ENCODE data around the gene GEMIN5. TPM values are rescaled to one million over a fixed set of nuclear protein-coding genes. Genes with fewer than 3 reads are reported as not detected.

Gene GEMIN5
- total and polyA plus RNA-seq, 2 of the 8 experiments (the other 6 are each of a cell fraction or from before 2014, with no cell fraction given): 12.8 to 47.0 TPM

DNA sequence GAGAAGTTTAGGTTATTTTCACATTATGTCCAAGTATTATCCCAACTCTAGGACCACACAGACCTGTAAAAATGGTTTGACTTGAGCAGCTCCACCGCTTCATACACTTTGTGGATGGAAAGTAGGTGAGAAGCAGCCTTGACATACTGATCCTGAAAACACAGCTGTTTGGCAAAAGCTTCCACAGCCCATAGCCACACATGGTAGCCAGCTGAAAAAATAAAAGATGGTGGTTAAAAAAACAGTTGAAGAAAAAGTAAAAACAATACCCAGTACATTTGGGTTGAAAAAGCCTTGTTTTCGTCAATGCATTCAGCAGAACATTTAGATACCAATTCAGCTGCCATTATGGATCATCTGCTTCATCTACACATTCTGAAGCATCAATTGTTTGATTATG, 36.7 kb downstream of the GEMIN5 start:
- H2BK15ac ChIP-seq (ENCODE audit: low read length): no peak overlapping the region
- H2AK5ac ChIP-seq (ENCODE audit: low read depth, low read length): no peak overlapping the region
- no peaks in the 10 kb centered on the region for H3K27me3 ChIP-seq (replicated peaks in 1 of 4; ENCODE audit: control insufficient read depth in 3 of 4, extremely low read depth in 1 of 4, insufficient read depth in 3 of 4, low read length in 3 of 4)
- H3K9ac ChIP-seq (replicated peaks in 1 of 4; ENCODE audit: extremely low read depth in 1 of 4, low read depth in 3 of 4, low read length in 3 of 4): no peak overlapping the region
- CTCF ChIA-PET (ENCODE audit: partially characterized antibody): interaction anchor here (1.0 to 1.4 kb wide), 3 partner anchors 10 to 261 kb away, joined by 3 to 5 read pairs (median 3); no protein-coding TSS in a partner anchor
- H3K23ac ChIP-seq (ENCODE audit: insufficient read length): no peak overlapping the region
- H2BK120ac ChIP-seq (replicated peaks; ENCODE audit: low read depth, low read length): no peak overlapping the region
- no peak overlapping the region for H2AFZ ChIP-seq (ENCODE audit: low read length)
- WGBS, 2 experiments (ENCODE audit: extremely low coverage in 1 of 2, insufficient coverage in 1 of 2, insufficient read length in 1 of 2, insufficient replicate concordance in 2 of 2, low coverage in 1 of 2, low lambda C conversion rate in 2 of 2, missing lambda C conversion rate in 1 of 2): 93% methylated on average over 2 of the region's 2 CpGs; no CpG with 5 or more reads in 1 of the 2 experiments
- H3K4me1 ChIP-seq (replicated peaks in 1 of 4; ENCODE audit: control insufficient read depth in 3 of 4, insufficient read depth in 4 of 4, low read length in 3 of 4): no peaks in the 10 kb centered on the region
- no peak overlapping the region for H2BK12ac ChIP-seq (ENCODE audit: low read depth, low read length)
- no peak overlapping the region for H3K4me3 ChIP-seq (ENCODE audit: extremely low read depth in 1 of 4, insufficient read depth in 2 of 4, low read depth in 3 of 4, low read length in 4 of 4)
- TF ChIP-seq JUND (IDR thresholded peaks at IDR 0.05; ENCODE audit: low read length): no peak
- TF ChIP-seq PHF8 (conservative IDR thresholded peaks at IDR 0.05; ENCODE audit: low read depth, low read length): no peak
- no peak for TF ChIP-seq RXRA (IDR thresholded peaks at IDR 0.05; ENCODE audit: insufficient read depth, low read depth, low read length)
- TF ChIP-seq BRCA1 (IDR thresholded peaks at IDR 0.05; ENCODE audit: low read depth, low read length): no peak
- TF ChIP-seq SP2 (IDR thresholded peaks at IDR 0.05; ENCODE audit: low read length): no peak
- no peak for TF ChIP-seq SP4 (IDR thresholded peaks at IDR 0.05; ENCODE audit: low read length)
- no peak for TF ChIP-seq BCL11A (IDR thresholded peaks at IDR 0.05; ENCODE audit: low read depth in 2 of 2, low read length in 2 of 2)
- no peak for TF ChIP-seq KDM1A (IDR thresholded peaks at IDR 0.05; ENCODE audit: borderline replicate concordance, low read length)
- TF ChIP-seq, protein P1, sequence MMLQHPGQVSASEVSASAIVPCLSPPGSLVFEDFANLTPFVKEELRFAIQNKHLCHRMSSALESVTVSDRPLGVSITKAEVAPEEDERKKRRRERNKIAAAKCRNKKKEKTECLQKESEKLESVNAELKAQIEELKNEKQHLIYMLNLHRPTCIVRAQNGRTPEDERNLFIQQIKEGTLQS (IDR thresholded peaks at IDR 0.05; ENCODE audit: insufficient read depth, low read depth, low read length): no peak
- no peaks in the 10 kb centered on the region for H3K79me2 ChIP-seq (ENCODE audit: control insufficient read depth in 1 of 2, insufficient read depth in 2 of 2, low read length in 2 of 2)
- no peaks in the 10 kb centered on the region for H3K9me3 ChIP-seq (ENCODE audit: insufficient read depth in 2 of 2, low read depth in 1 of 2, low read length in 1 of 2)
- H3K4me2 ChIP-seq (ENCODE audit: insufficient read depth in 1 of 2, low read depth in 2 of 2, low read length in 2 of 2): no peak overlapping the region
- H3K4ac ChIP-seq (replicated peaks; ENCODE audit: insufficient read length, low read depth, low read length): no peak overlapping the region
- H4K91ac ChIP-seq (replicated peaks; ENCODE audit: insufficient read length, low read length): no peak overlapping the region
- H3K14ac ChIP-seq (ENCODE audit: insufficient read length): no peak overlapping the region
- H3K18ac ChIP-seq (ENCODE audit: extremely low read depth, low read length): no peak overlapping the region
- H3K79me1 ChIP-seq (ENCODE audit: low read depth, low read length): no peaks in the 10 kb centered on the region
- no peak overlapping the region for H4K5ac ChIP-seq (ENCODE audit: insufficient read length, low read depth, low read length)
- peaks cover 35 to 89% (median 63%) of the 10 kb centered on the region in 4 experiments for H3K36me3 ChIP-seq (ENCODE audit: control insufficient read depth in 2 of 4, insufficient read depth in 4 of 4, low read length in 3 of 4)
- no peak overlapping the region for H2BK20ac ChIP-seq (ENCODE audit: low read length)
- FAIRE-seq (no peak), DNase-seq (ENCODE audit: low read depth in 1 of 2, low spot score in 2 of 2) (no peak)
- no peak overlapping the region for H3K56ac ChIP-seq (replicated peaks; ENCODE audit: insufficient read length, low read depth, low read length)
- no peak overlapping the region for H2BK5ac ChIP-seq (ENCODE audit: low read depth, low read length)
- no peaks in the 10 kb centered on the region for H4K20me1 ChIP-seq (replicated peaks in 1 of 2; ENCODE audit: control insufficient read depth in 1 of 2, insufficient read depth in 2 of 2, low read length in 2 of 2)
- no peaks in the 10 kb centered on the region; the same call in 1 of the 2 replicates for H3K23me2 ChIP-seq (ENCODE audit: low read depth, low read length)
- H4K8ac ChIP-seq (ENCODE audit: extremely low read depth, insufficient read depth, low read length): no peak overlapping the region
- POLR2A ChIA-PET (ENCODE audit: partially characterized antibody): interaction anchor here (0.7 kb wide), 1 partner anchor 8 kb away, joined by 3 read pairs; no protein-coding TSS in a partner anchor
- H3K27ac ChIP-seq (ENCODE audit: low read depth, low read length): no peak overlapping the region

Data from H1 (cell line).